ENCODE data around the gene GRID2. TPM values are rescaled to one million over a fixed set of nuclear protein-coding genes. Genes with fewer than 3 reads are reported as not detected.

Gene GRID2
- total RNA-seq, 6 experiments from 2014 or later = not detected

- no peak for DNase-seq
- intact Hi-C loops (cut with DNase I) = no loop called here
- WGBS (ENCODE audit: insufficient coverage, low coverage, low lambda C conversion rate, missing lambda C conversion rate) = 21% methylated on average over 1 of the region's 1 CpG
Observed at GRCh38 chr4:92679149-92679548, 375.4 kb downstream of the GRID2 start.

GRCh38 chr4:92714640-92715039 lies 410.9 kb downstream of the GRID2 start:
- WGBS (ENCODE audit: insufficient coverage, low coverage, low lambda C conversion rate, missing lambda C conversion rate) = 72% methylated on average over 3 of the region's 3 CpGs
- Histone ChIP-seq H3K4me1 (no peaks in the 10 kb centered on the region), H3K9me3 (no peaks in the 10 kb centered on the region), H3K4me3 (no peak overlapping the region), H3K27me3 (no peaks in the 10 kb centered on the region), H3K36me3 (no peaks in the 10 kb centered on the region), H3K27ac (no peak overlapping the region)
- no peak for TF ChIP-seq POLR2A (IDR thresholded peaks at IDR 0.05)
- no peak for TF ChIP-seq CTCF (IDR thresholded peaks at IDR 0.05)
- ATAC-seq (no peak), DNase-seq (no peak)
- intact Hi-C loops (cut with DNase I) = no loop called here

More at GRCh38 chr4:92679149-92679548, 375.4 kb downstream of the GRID2 start:
- no peak for TF ChIP-seq CTCF (IDR thresholded peaks at IDR 0.05)
- TF ChIP-seq POLR2A (IDR thresholded peaks at IDR 0.05) = no peak
- no peak overlapping the region for H3K4me3 ChIP-seq
- no peak overlapping the region for H3K27ac ChIP-seq
- no peak for ATAC-seq
- no peaks in the 10 kb centered on the region for H3K36me3 ChIP-seq
- no peaks in the 10 kb centered on the region for H3K9me3 ChIP-seq
- no peaks in the 10 kb centered on the region for H3K27me3 ChIP-seq
- H3K4me1 ChIP-seq = no peaks in the 10 kb centered on the region

GRCh38 chr4:92733231-92733630 lies 429.5 kb downstream of the GRID2 start:
- TF ChIP-seq POLR2A (IDR thresholded peaks at IDR 0.05) = no peak
- TF ChIP-seq CTCF (IDR thresholded peaks at IDR 0.05) = no peak
- Histone ChIP-seq H3K27ac (no peak overlapping the region), H3K4me3 (no peak overlapping the region), H3K9me3 (no peaks in the 10 kb centered on the region), H3K36me3 (no peaks in the 10 kb centered on the region), H3K27me3 (no peaks in the 10 kb centered on the region), H3K4me1 (no peaks in the 10 kb centered on the region)
- ATAC-seq (no peak), DNase-seq (no peak)
- 29% methylated on average over 1 of the region's 1 CpG for WGBS (ENCODE audit: insufficient coverage, low coverage, low lambda C conversion rate, missing lambda C conversion rate)
- intact Hi-C loops (cut with DNase I) = no loop called here

- no peak overlapping the region for H3K27ac ChIP-seq
- no peaks in the 10 kb centered on the region for H3K27me3 ChIP-seq
- WGBS (ENCODE audit: insufficient coverage, low coverage, low lambda C conversion rate, missing lambda C conversion rate) = 80% methylated on average over 2 of the region's 2 CpGs
- no peak for DNase-seq
- intact Hi-C loops (cut with DNase I) = no loop called here
- no peaks in the 10 kb centered on the region for H3K9me3 ChIP-seq
- no peaks in the 10 kb centered on the region for H3K36me3 ChIP-seq
- TF ChIP-seq POLR2A (IDR thresholded peaks at IDR 0.05) (no peak), CTCF (IDR thresholded peaks at IDR 0.05) (no peak)
- no peak overlapping the region for H3K4me3 ChIP-seq
- no peak for ATAC-seq
- no peaks in the 10 kb centered on the region for H3K4me1 ChIP-seq
Observed at GRCh38 chr4:92735025-92735665, 431.4 kb downstream of the GRID2 start.

- DNase-seq (no peak), ATAC-seq (no peak)
- no peaks in the 10 kb centered on the region for H3K27me3 ChIP-seq
- H3K27ac ChIP-seq = no peak overlapping the region
- intact Hi-C loops (cut with DNase I) = no loop called here
- H3K9me3 ChIP-seq = no peaks in the 10 kb centered on the region
- TF ChIP-seq CTCF (IDR thresholded peaks at IDR 0.05) = no peak
- TF ChIP-seq POLR2A (IDR thresholded peaks at IDR 0.05) = no peak
- H3K4me1 ChIP-seq = no peaks in the 10 kb centered on the region
- H3K4me3 ChIP-seq = no peak overlapping the region
- H3K36me3 ChIP-seq = no peaks in the 10 kb centered on the region
Observed at GRCh38 chr4:92760433-92760832, 456.7 kb downstream of the GRID2 start.
